HG03103 (cell line): ENCODE data around the gene SGPP2.
"Not testable (repeated sequence)": the region's sequence is repeated elsewhere in the genome, so short reads cannot be mapped to it uniquely, and the experiment has no call there.

Source experiments
- ATAC-seq: cut with Tn5 transposase; IDR thresholded peaks from one replicate; pipeline ENCODE4 v1.9.1; 2021; ENCODE audit warnings: low read depth; ENCODE audit not compliant: unreplicated experiment

Gene SGPP2

GRCh38 chr2:222569826-222570225, 145.5 kb downstream of the SGPP2 start:
- no peak for ATAC-seq

- no peak for ATAC-seq
These were observed 147.9 kb downstream of the SGPP2 start for GRCh38 chr2:222572264-222572721.

- ATAC-seq: no peak
These were observed 148.4 kb downstream of the SGPP2 start for GRCh38 chr2:222572751-222573174.

GRCh38 chr2:222575618-222576017, 151.3 kb downstream of the SGPP2 start:
- no peak for ATAC-seq

GRCh38 chr2:222576171-222577081, 152.1 kb downstream of the SGPP2 start:
- ATAC-seq: no peak

- ATAC-seq: no peak
These were observed 153.0 kb downstream of the SGPP2 start for GRCh38 chr2:222577341-222577740.

GRCh38 chr2:222582928-222583327, 158.6 kb downstream of the SGPP2 start:
- no peak for ATAC-seq

- not testable (repeated sequence) for ATAC-seq
These were observed 160.2 kb downstream of the SGPP2 start for GRCh38 chr2:222584589-222584988.

GRCh38 chr2:222591661-222592060, 167.3 kb downstream of the SGPP2 start:
- ATAC-seq: no peak

GRCh38 chr2:222592176-222592575, 167.8 kb downstream of the SGPP2 start:
- no peak for ATAC-seq

- no peak for ATAC-seq
These were observed 170.3 kb downstream of the SGPP2 start for GRCh38 chr2:222594679-222595078.

GRCh38 chr2:222595581-222595980, 171.2 kb downstream of the SGPP2 start:
- no peak for ATAC-seq

GRCh38 chr2:222598611-222599010, 174.3 kb downstream of the SGPP2 start:
- ATAC-seq: no peak

GRCh38 chr2:222603501-222603900, 179.2 kb downstream of the SGPP2 start:
- no peak for ATAC-seq

- ATAC-seq: no peak
These were observed 180.6 kb downstream of the SGPP2 start for GRCh38 chr2:222604749-222605515.

GRCh38 chr2:222606306-222606705, 182.0 kb downstream of the SGPP2 start:
- no peak for ATAC-seq

GRCh38 chr2:222608081-222608480, 183.7 kb downstream of the SGPP2 start:
- ATAC-seq: no peak

- no peak for ATAC-seq
These were observed 185.0 kb downstream of the SGPP2 start for GRCh38 chr2:222609381-222609780.
